HG02840 (cell line): ENCODE data around the gene C10orf143.
"Not testable (repeated sequence)": the region's sequence is repeated elsewhere in the genome, so short reads cannot be mapped to it uniquely, and the experiment has no call there.

Source experiments
- ATAC-seq: cut with Tn5 transposase; IDR thresholded peaks from one replicate; pipeline ENCODE4 v1.9.1; 2021; ENCODE audit warnings: mild to moderate bottlenecking, moderate library complexity, moderate number of reproducible peaks; ENCODE audit not compliant: unreplicated experiment, low FRiP score

The C10orf143 gene

DNA sequence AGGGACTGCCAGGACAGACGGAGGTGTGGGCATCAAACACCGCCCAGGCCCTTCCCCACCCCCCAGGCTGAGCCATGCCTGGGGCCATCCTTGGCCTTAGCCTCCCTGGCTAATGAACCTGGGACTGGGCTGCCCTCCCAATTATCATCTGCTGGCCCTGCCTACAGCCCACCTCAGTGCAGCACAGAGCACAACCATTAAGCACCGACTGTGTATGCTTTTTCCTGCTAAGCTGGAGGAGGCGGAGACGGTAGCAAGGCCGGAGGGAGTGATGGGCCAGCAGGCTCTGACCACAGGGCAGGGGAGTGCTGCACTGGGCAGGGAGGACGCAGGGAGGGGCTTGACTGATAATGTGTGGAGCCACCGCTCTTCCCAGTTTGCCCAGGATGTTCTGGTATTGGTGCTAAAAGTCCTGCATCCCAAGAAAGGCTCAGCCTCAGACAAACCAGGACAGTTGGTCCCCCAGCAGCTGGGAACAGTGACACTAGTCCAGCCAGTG, 72.0 kb downstream of the C10orf143 start:
- no peak for ATAC-seq

GRCh38 chr10:130038019-130038555, 72.5 kb downstream of the C10orf143 start:
- ATAC-seq: no peak

DNA sequence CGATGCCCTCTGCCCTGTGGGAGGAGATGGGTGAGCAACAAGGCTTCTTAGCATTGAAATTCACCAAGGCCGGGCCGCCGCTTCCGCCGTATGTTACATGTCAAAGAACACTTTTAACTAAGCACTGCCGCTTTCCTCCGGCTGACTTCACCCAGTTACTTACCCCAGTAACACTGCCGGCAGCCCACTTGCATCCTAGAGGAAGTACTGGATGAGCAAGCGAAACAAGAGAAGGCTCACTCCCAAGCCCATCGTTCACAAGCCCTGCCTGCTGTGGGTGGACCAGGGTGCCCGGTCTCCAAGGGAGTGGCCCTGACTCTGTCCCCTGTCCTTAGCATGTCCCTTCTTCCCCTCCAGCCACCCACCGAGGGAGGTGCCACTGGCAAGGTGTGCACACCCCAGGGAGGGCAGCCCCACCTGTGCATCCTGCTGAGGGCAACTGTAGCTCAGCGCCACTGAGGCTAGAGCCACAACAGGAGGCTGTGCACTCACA, 73.4 kb downstream of the C10orf143 start:
- no peak for ATAC-seq

DNA sequence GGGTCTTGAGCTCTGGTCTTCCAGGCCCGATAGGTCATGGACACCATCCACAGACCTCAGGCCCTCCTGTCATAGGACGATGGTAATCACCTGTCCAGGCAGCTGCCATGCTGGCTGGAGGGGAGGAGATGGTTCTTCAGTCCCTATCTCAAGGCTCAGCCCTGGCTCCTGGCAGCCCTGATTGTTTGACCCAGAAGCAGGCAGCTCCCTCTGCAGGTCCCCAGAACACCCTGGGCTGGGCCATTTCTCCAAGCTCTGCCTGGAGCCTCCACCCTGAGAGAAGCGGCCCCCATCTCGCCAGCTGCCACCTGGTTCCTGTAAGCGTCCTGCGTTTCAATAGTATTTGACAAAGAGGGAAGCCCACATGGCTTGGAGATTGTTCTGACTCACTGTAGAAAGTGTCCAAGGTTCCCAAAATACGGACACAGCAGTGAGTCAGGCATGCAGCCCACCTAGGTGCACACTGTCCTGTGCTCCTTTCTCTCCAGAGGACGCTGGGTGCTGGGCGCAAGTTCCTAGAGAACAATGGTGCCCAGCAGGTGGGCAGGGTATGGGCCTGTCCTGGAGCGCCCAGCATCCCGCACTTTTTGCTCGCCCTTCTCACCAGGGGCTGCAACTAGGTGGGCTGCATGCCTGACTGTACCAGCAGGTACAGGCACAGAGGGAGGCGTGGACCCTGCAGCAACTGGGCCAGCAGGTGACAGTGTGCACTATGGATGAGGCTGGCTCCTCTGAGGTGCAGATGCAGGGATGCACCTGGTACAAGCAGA, 74.1 kb downstream of the C10orf143 start:
- no peak for ATAC-seq

DNA sequence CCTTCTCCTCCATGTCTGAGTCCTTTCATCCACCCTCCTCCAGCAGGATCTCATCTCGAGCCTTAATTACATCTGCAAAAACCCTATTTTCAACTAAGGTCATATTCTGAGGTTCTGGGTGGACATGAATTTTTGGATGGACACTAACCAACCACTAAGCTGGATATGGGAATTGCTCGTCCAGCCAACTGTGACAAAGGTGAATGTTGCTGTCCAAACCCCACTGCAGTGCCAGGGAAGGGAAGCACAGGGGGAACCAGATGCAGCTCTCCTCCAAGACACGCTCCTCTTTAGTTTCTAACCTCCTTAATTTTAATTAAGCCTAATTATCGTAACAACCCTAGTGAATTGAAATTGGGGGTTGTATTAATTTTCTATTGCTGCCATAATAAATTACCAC, 81.4 kb downstream of the C10orf143 start:
- no peak for ATAC-seq

- no peak for ATAC-seq
These were observed 82.2 kb downstream of the C10orf143 start for GRCh38 chr10:130028465-130028819.

GRCh38 chr10:130027716-130028464, 82.7 kb downstream of the C10orf143 start:
- no peak for ATAC-seq

DNA sequence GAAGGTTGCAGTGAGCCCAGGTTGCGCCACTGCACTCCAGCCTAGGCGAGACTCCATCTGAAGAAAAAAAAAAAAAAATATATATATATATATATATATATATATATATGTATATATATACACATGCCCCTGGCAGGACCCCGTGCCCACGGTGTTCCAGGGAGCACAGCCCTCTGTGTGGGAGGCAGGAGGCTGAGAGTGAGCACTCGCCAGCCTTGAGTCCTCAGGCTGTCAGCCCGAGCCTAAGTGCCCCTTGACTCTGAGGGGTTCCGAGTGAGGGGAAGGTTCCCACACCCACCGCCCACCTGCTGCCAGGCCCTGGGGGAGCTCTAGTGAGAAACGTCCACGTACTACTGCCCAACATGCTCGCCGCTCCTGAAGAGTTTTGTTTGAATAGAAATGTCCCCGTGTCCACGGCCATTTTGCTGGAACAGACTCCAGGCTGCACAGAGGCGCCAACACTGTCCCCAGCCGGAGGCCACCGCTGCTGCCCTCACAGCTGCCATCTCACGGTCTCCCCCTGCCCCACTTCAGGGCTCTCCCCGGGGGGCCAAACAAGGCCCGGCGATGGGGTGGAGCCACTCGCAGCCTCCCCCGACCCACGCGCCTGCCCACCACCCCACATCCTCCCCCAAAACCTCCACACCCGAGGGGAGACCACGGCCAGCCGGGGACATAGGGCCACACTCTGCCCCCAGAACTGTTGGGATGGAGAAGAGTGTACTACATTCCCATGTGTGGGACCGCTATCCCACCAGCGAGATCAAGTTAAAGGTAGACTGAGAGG, 83.8 kb downstream of the C10orf143 start:
- ATAC-seq: no peak

GRCh38 chr10:130025811-130026485, 84.7 kb downstream of the C10orf143 start:
- ATAC-seq: no peak

DNA sequence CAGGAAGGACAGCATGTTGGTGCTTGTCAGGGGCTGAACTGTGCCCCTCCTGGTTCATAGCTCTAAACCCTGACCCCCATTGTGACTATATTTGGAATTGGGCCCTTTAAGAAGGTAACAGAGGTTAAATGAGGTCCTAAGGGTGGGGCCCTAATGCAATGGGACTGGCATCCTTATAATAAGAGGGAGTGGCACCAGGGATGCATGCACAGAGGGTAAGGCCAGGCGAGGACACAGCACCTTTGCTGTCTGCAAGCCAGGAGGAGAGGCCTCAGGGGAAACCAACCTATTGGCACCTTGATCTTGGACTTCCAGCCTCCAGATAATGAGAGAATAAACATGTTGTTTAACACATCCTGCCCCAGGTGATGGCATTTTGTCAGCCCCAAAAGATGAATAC, 85.3 kb downstream of the C10orf143 start:
- ATAC-seq: no peak

DNA sequence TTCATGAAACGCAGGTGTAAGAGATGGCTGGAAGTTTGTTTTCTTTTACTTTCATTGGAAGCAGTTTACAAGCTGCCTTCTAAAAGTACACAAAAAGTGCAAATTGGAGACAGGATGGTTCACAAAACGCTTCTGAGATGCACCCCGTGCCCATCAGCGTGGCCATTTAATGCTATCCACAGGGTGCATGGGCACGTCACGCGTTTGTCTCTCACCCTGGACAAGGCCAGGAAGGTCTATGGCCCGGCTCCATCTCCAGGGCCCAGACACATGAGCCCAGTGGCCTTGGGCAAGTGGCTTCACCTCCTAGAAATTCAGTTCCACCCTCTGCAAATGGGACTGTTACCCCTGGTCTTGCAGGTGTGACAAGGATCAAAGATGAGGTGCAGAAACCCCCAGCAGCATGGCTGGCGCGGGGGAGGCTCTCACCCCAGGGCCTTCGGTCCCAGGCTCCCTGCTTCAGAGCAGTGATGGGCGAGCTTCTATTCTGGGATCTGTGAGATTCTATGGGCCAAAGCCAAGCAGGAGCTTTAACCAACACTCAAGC, 85.8 kb downstream of the C10orf143 start:
- ATAC-seq: no peak

GRCh38 chr10:130024326-130024725, 86.3 kb downstream of the C10orf143 start:
- not testable (repeated sequence) for ATAC-seq

DNA sequence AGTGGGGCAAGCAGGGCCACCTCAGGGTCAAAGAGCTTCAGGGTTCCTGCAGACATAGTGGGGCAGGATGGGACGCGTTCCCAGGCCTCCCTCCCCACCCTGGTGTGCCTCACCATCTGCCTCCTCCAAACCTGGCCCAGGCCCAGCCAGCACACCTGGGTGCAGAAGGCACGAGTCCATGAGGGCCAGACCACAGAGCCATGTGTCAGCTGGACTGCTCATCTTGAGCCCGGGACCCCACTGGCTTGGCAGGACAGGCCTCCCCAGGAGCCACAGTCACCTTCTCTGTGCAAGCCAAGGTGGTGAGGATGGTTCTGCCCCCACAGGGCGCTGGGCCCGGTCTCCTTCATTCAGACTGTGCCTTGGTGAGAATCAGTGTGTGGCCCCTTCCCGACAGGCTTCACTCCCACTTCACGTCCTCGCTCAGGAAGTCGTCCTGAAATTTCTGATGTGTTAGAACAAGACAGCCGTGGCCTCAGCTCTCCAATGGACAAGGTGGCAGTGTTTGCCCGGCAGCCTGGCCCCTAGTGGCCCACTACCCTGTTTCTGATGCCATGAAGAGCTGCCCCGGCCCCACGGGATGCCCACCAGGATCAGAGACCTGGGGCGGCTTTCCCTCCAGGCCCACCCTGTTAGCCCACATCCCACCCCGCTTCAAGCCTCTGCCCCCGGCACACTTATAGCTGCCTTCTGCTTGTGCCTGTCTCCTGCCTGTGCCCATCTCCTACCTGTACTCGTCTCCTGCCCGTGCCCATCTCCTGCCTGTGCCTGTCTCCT, 87.0 kb downstream of the C10orf143 start:
- ATAC-seq: no peak

GRCh38 chr10:130022511-130023299, 87.9 kb downstream of the C10orf143 start:
- ATAC-seq: no peak

DNA sequence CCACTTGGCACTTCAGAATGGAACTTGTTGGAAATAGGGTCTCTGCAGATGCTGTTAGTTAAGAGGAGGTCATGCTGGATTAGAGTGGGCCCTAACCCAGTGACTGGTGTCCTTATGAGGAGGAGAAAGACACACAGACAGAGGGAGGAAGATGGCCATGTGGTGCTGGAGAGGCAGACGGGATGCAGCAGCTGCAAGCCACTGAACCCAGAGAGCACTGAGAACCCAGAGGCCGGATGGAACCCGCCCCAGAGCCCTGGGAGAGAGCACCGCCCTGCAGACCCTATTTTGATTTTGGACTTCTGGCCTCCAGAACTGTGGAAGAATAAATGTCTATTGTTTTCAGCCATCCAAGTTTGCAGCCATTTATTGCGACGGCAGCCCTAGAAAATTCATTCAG, 88.5 kb downstream of the C10orf143 start:
- ATAC-seq: no peak

DNA sequence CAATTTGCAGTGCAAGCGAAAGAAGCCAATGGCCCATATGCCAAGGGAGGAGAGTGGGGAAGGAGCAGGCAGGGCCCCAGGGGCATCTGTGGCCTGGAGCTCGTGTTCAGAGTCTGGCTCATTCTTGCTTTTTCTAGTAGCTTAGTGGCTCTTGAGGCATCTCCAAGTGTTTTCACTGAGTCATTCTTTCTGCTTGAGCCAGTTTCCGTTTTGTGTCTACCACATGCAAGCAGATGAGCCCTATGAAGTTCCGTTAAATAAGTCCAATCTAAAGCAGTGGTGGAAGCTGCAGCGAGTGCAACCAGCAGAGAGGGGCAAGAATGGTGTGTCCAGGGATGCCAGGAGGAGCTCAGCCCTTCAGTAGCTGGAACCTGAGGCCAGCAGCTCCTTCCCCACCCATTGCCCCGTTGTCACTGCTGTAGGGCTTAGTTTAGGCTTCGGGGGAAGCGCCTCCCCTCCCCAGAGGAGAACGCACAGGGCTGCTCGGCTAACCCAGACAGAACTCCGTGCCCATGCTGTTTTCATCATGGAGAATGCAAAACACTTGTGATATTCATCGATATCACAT, 89.2 kb downstream of the C10orf143 start:
- ATAC-seq: no peak

GRCh38 chr10:130020651-130021382, 89.8 kb downstream of the C10orf143 start:
- no peak for ATAC-seq
